Hepatic stellate cell (primary cell): Measurements from ENCODE around the gene HMX1.

Experiments
- DNase-seq: peaks from one replicate; pipeline ENCODE4 v3.0.0; 2011; ENCODE audit warnings: low spot score

Gene HMX1

DNA sequence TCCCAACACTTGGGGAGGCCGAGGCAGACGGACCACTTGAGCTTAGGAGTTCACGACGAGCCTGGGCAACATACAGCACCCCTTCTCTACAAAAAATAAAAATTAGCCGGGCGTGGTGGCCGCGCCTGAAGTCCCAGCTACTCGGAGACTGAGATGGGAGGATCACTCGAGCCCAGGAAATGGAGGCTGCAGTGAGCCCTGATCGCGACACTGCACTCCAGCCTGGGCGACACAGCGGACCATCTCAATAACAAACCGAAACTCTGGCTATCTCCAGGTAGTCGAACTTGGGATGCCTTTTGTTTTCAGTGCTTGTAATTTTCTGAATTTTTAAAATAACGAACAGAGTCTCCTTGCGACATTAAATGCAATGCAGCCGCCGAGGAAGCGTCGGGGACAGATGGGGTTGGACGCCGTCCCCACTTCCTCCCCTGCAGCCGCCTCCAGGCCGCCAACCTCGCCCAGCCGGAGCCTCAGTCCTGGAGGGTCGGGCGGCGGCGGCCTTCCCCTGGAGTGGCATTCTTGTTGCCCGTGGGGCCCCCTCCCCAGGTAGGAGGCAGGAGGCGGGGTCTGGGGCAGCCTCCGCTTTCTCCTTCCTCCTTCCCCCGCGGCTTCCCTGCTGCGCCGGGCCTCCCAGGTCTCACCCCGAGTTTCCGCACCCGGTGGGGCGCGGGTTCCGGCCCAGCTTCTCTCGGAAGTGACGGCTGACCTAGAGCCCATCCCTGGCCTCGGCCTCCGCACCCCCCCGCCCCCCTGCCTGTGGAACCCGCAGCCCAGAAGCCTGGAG lies 14.6 kb downstream of the HMX1 start:
- no peak for DNase-seq

DNA sequence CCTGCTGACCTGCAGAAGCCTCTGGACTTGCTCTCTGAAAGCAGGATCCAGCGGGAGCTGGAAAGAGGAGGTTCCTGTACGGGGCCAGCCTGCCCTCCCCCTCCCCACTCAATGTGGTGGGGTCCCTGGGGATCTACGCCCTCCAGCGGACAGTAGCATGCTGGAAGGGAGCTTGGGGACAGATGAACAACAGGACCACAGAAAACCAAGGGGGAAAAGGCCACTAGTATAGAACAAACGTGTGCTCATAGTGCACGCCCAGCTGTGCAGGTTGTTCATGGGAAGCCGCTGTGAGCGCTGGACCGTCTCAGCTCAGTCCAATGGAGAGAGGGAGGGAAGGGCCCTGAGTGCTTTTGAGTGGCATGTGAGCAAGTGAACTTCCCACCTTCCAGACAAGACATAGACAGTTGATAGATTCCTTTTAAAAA lies 15.8 kb downstream of the HMX1 start:
- no peak for DNase-seq

DNA sequence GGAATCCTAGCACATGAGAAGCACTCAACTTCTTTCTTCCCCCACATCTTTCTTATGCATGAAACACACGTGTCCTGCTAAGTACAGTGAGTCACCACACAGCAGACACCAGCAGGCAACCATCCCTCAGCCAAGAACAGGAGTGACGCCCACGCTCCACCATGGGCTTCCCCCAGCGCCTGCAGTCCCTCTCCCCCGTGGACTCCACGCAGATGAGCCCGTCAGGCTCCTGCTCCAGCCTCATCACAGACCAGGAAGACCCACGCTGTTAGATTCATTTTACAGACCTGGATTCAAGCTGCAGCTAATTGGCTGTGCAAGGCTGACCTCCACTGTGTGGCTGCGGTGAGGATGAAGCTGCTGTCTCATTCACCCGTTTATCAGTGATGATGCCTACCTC lies 16.7 kb downstream of the HMX1 start:
- no peak for DNase-seq

DNA sequence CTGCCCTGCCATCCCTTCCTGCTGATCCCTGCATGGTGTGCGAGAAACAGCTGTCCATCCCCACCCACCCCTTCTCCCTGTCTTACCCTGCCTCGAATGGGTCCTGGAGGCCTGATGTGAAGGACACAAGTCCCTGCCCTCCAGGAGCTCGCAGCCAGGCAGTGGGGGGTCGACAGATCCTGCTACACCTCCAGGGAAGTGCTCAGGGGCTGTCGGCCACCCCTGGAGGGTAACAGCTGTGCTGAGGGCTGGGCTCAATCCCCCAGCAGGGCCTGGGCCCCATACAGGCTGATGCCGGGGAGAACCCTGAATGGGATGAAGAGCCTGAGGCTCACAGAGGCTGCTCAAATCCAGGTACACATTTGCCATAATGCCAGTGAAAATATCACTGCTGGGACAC lies 17.6 kb downstream of the HMX1 start:
- no peak for DNase-seq

DNA sequence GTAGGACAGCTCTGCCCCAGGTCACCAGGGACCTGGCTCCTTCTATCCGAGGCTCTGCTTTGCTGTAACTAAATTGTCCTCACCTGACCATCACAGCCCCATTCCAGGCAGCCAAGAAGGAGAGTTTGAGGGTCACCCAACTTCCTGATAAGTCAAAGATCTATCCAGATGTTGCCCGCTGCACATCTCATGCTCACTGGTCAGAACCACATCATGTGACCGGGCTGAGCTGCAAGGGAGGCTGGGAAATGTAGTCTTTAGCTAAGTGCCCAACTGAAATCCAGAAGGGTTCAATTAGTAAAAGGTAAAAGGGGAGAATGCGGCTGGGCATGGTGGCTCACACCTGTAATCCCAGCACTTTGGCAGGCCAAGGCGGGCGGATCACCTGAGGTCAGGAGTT lies 18.4 kb downstream of the HMX1 start:
- no peak for DNase-seq

DNA sequence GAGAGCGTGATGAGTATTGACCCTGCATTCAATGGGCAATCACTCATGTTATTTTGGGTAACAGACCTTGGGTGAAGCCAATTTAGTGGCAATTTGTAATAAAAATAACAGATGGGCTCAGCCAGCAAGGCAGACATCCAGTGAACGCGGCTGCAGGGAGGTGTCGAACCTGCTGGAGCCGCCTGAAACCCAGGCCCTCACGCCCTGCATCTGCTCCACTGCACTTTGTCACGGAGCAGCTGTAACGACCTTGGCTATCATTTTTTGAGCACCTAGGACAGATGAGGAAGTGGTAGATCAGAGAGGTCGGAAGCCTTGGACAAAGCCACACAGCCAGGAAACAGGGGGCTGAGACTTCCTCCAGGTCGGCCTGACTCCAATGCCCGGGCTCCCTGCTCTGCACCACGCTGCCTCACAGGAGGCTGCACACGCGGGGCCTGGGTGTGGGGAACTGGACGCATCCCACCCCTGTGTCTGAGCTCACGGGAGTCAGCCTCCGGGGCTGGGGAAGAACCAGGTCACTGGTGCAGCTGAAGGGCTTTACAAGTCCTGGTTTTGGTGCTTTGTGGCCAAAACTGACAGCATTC lies 19.4 kb downstream of the HMX1 start:
- DNase-seq: no peak

DNA sequence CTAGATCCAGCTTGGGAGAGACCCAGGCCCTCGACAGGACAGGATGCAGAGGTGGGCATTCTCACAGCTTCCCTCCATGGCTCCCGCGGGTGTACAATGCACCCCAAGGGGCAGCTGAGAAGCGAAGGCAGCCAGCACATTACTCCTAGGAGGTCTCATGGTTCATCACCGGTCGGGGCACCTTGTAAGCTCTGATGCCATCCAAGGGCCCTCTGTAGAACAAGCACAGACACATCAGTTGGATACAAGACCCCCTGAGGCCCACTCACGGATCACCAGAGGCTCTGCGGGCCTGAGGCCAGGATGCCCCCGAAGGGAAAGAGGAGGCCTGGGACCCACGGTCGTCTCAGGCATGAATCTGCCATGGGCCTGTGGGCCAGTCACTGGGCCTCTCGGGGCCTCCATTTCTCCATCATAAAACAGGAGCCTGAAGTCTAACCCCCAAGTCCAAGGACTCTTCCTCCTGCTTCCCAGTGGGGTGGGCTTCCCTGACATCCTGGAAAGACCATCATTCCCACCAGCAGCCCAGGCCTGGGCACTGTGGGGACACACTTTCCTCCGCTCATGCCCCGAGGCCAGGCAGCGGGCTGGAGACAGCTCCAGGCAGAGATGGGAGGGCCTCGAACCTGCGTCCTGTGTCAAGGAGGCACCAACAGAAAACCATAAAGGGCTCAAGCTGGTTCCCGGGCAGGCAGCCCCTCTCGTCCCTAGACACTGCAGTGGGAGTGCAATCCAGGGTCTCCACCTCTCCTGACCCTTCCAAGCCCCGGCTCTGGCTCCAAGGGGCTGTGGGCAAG lies 20.1 kb downstream of the HMX1 start:
- no peak for DNase-seq

DNA sequence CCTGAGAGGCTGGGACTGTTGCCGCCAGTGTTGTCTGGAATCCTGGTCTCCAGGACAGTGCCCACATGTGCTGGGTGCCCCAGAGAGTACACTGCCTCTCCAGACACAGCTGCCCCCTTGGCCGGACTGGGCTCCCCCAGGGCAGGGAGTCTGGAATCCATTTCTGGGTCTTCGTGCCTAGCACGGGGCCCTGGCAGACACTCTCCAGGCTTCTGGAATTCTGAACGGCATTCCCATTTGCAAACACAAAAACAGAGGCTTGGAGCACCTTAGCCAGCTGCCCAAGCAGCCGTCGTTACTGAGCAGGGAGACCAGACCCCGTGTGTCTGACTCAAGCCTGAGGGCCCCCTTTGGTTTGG lies 20.8 kb downstream of the HMX1 start:
- no peak for DNase-seq

DNA sequence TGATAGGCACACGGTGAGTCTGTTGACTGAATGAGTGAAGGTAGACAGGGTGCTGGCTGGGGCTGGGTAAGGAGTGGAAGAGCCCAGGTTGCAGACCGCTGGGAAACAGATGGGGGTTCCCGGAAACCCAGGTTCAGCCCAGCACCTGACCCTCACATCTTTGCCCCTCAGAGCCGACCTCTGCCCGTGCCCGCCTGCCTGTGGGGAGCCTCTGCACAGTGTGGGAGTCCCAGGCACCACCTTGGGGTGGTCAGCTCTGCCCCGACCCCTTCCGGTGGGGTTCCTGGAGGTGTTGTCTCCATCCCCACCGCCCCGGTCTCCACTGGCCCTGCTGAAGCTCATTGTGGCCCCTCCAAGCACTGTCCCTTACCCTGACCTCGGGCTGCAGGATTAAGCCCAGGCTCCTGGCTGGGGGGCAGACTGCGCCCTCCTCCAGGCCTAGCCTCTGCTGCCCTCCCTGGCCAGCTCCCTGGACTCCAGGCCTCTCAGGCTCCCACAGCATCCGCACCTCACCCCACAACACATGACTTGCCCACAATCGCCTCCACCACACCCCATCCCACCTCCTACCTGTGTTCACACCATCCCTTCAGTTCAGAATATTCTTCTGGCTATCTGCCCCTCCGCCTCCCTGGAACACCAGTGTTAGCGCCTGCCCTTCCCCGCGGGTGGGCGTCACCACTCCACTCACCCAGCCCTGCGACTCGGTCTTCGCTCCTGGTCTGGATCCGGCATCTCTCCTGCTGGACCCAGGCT lies 21.4 kb downstream of the HMX1 start:
- DNase-seq: no peak

DNA sequence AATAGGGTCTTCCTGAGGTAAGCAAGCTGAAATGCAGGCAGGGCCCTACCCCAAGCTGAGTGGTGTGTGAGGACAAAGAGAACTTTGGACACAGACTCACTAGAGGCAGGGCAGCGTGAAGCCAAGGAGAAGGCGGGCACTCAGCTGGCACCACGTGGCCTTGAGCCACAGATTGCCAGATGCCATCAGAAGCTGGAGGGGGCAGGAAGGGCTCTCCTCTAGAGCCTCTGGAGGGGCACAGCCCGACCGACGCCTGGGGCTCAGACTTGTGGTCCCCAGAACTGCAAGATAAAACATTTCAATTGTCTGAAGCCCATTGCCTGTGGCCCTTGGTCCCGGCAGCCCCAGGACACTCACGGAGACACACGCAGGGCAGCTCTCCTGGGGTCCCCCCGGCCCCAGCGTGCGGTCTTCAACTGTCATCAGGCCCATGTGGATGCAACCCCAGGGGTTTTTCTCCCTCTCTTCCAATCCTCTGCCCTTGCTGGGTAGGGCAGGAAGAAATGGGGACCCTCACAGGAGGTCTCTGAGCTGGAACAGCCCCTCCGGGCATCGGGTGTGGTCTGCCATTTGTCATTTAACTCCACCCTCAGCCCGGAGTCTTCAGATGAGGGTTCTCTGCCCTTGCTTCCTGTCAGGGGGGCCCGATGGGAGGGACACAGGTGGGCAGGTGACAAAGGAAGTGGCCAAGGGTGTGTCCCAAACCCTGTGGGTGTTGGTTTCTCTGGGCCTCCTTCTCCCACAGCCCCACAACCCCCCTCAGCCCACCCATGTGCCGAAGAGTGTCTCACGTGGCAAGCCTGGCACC lies 22.2 kb downstream of the HMX1 start:
- DNase-seq: no peak

DNA sequence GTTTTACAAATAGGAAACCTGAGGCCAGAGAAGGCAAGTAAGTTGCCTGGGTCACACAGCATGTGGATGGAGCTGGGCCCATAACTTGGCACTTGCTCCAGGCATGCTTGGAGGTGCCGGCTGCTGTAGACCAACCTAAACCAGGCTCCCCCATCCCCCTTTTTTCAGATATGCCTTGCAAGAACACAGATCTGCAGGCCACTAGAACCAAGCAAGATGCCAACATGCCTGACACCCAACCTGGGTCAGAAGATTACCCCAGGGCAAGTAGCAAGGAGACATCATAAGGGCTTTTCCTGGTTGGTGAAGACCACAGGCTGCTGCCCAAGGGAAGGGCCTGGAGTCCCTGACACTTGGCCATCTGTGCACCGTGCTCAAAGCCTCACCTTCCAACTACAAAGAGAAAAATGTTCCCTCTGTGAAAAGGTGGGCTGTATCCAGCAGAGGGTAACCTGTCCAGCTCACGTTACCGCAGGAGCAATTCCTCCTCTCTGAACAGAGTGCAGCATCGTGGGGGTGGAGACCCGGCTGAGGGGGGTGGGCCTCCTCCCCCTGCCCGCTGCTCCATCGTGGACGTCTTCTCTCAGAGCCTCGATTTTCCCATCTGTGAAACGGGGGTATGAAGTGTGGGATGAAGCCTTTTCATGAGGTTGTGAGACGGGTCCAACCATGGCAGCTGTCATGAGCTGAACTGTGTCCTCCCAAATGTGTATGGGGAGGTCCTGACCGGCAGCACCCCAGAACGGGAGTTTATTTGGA lies 23.0 kb downstream of the HMX1 start:
- DNase-seq: no peak

DNA sequence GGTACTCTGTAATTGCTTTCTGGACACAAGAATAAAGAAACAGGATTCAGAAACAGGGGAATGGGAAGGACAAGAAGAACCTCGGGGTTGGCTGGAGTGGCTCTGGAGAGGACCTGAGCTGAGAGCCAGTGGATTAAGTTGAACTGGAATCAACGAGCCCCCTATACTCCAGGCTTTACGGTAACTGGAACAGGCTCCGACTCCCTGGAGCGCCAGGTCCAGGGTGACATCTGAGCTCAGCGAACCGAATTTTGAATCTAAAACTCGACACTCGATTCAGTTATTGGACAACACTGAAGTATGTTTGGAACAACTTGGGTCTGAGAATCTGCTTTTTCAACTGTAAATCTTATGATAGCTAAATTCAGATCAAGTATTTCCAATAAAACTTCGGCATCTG lies 23.9 kb downstream of the HMX1 start:
- DNase-seq: no peak

DNA sequence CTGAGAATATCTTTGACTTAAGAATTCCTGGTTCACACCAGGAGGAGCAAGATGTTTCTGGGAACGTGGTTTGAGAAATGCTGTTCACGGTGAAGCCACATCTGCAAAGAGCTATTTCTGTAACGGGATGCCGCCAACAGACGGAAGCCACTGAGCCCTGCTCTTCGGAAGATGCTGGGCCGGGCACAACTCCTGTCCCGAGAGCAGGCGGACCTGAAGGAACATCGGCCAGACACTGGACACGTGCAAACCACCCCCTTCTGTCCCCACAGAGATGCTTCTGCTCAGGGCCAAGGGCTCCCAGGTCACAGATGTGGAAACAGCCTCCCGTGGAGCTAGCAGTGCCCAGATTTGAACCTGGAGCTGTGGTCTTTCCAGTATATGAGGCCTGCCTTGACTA lies 24.3 kb downstream of the HMX1 start:
- no peak for DNase-seq

DNA sequence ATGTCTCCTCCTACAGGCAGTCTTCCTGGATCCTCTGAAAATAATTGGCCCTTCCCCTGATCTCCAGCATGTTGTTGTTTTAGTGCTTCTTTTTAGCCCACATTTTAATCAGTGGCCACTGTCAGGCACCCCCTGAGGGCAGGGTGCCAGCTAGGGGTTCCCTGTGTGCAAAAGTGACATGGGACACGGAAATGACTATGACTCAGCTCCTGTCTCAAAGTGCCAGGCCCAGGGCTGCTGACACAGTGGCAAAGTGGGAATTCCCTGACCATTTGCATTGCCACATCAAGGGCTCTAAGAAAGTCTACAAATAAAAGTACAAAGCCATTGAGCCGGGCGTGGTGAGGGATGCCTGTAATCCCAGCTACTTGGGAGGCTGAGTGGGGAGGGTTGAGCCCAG lies 24.8 kb downstream of the HMX1 start:
- no peak for DNase-seq

DNA sequence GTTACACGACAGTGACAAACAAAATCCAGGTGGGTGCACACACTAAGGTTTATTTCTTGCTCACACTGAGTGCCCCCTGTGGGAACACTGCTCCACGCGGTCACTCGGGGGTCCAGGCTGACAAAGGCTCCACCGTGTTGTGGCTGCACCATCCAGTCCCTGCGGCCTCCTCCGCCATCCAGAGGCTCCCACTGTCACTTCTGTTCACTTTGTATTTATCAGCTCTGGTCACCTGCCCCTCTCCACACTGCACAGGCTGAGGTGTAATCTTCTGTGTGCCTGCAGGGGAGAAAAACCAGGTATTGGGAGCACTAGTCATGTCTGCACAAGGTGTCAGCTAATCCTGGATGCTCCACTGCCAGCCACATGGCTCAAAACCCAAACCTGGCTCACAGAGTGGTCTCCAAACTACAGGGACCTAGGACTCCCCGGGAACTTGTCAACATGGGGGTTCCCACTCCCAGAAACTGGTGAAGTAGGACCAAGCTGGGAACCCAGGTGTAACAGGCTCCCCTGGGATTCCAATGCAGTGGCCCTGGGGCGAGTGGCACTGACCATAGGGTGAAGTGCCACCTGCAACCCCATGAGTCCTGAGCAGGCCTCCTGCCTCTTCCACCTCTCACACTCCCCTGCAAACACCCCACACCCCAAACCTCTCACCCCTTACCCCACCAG lies 25.5 kb downstream of the HMX1 start:
- DNase-seq: no peak

DNA sequence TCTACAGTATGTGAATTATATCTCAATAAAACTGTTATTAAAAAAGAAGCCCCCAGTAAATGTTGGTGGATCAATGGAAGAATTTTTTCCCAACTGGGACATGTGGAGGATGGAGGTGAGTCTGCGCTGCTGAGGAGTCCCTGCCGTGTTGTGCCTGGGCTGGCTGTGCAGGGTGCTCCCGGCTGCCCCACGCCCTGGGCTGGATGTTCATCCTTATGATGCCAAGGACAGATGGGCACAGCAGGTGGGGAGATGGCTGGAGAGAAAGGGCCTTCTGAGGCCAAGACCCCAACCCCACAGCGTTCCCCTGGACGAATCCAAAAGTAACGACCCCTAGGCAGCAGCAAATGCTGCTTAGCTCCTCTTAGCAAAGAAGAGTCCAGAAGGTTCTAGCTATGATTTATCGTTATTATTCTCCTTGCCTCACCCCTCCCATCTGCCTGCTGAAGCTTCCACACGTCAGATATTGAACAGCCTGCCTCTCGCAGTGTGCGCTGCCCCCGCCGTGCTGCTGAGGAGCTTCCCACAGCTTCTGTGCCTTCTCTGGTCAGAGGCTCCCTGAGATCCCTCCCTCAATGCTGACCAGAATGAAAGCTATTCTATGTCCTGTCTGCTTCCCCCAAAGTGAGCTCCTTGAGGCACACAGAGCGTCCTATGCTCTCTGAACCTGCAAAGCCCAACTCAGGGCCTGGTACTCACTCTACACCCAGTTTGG lies 26.5 kb downstream of the HMX1 start:
- no peak for DNase-seq

DNA sequence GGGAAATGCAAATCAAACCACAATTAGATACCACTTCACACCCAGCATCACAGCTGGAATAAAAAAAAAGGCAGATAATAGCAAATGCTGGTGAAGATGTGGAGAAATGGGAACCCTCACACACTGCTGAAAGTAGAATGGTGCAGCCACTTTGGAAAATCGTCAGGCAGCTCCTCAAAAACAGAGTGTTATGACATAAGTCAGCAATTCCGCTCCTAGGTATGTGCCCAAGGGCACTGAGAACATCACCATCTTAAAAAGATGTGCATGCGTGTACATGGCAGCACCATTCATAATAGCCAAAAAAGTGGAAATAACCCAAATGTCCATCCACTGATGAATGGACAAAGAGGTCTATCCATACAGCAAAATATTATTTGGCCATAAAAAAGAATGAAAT lies 28.0 kb downstream of the HMX1 start:
- no peak for DNase-seq

DNA sequence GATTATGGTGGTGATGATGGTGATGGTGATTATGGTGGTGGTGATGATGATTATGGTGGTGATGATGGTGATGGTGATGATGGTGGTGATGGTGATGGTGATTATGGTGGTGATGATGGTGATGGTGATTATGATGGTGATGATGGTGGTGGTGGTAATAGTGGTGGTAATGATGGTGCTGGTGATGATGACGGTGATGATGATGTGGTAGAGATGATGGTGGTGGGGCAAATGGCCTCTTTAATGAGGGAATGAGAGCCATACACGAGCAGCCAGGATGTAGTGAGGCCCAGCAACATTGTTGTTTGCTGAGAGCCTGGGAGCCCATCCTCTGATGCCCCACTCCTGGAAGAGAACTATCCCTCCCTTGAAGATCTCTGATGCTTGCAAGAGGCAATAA lies 29.0 kb downstream of the HMX1 start:
- DNase-seq: no peak

DNA sequence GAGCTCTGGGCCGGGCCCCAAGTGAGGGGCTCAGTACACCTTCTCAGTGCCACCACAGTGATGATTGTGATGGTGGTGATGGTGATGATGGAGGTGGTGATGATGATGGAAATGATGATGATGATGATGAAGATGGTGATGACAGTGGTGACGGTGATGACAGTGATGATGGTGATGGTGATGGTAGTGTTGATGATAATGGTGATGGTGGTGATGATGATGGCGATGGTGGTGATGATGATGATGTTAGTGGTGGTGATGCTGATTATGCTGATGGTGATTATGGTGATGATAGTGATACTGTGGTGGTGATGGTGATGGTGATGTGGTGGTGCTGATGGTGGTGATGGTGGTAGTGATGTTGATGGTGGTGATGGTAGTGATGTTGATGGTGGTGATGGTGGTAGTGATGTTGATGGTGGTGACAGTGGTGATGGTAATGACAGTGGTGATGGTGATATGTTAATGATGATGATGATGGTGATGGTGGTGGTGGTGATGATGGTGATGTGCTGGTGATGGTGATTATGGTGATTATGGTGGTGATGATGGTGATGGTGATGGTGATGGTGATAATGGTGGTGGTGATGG lies 29.9 kb downstream of the HMX1 start:
- DNase-seq: no peak
